WTC11 (cell line): ENCODE measurements around the gene ARHGAP15. TPM values are rescaled to one million over a fixed set of nuclear protein-coding genes. Genes with fewer than 3 reads are reported as not detected.

Experiments used
- ATAC-seq: fragments of 200-7000 bp; cut with Tn5 transposase; 2 replicates; pipeline ENCODE4 v1.10.0; 2021; ENCODE audit warnings: mild to moderate bottlenecking, moderate library complexity
- CTCF ChIA-PET: fragments of 300-600 bp; sonication (Branson Sonifier 250); formaldehyde crosslinking; loops from one replicate; lab custom pipeline; 2021; ENCODE audit warnings: antibody characterized with exemption; lab: Charles Lee
- POLR2A ChIA-PET: fragments of 350-600 bp; sonication (Branson Sonifier 250); formaldehyde crosslinking; loops from one replicate; lab custom pipeline; 2021; ENCODE audit warnings: antibody characterized with exemption; lab: Charles Lee
- DNase-seq: peaks from one replicate; pipeline ENCODE4 v3.0.0; 2021; ENCODE audit warnings: low spot score
- H3K27ac Mint-ChIP-seq: 2 replicates; pipeline ENCODE4 v1.8.0; 2021; ENCODE audit warnings: mixed read lengths
- H3K27me3 Mint-ChIP-seq: 2 replicates; pipeline ENCODE4 v1.8.0; 2021; ENCODE audit warnings: low read depth, mild to moderate bottlenecking, moderate library complexity, mixed read lengths
- H3K36me3 Mint-ChIP-seq: 2 replicates; pipeline ENCODE4 v1.8.0; 2021; ENCODE audit warnings: mixed read lengths
- H3K4me1 Mint-ChIP-seq: 2 replicates; pipeline ENCODE4 v1.8.0; 2022; ENCODE audit warnings: mixed read lengths
- H3K4me3 Mint-ChIP-seq: 2 replicates; pipeline ENCODE4 v1.8.0; 2021; ENCODE audit warnings: mild to moderate bottlenecking, moderate library complexity, mixed read lengths
- H3K9me3 Mint-ChIP-seq: 2 replicates; pipeline ENCODE4 v1.8.0; 2021; ENCODE audit warnings: mixed read lengths
- ATF1 ChIP-seq: sonication (generic); formaldehyde crosslinking; IDR thresholded peaks from 2 replicates; pipeline ENCODE4 v1.8.1; 2023; ENCODE audit warnings: mild to moderate bottlenecking, moderate library complexity, missing genetic modification reagents
- ATF3 ChIP-seq: sonication (generic); formaldehyde crosslinking; conservative IDR thresholded peaks from 2 replicates; pipeline ENCODE4 v1.8.1; 2022; ENCODE audit warnings: mild to moderate bottlenecking, missing genetic modification reagents
- ATF6 ChIP-seq: sonication (generic); formaldehyde crosslinking; IDR thresholded peaks from 2 replicates; pipeline ENCODE4 v1.8.1; 2023; ENCODE audit warnings: mild to moderate bottlenecking, missing genetic modification reagents
- CREB1 ChIP-seq: sonication (generic); formaldehyde crosslinking; IDR thresholded peaks from 2 replicates; pipeline ENCODE4 v1.8.0; 2023; ENCODE audit warnings: mild to moderate bottlenecking, missing genetic modification reagents
- E2F1 ChIP-seq: sonication (generic); formaldehyde crosslinking; IDR thresholded peaks from 2 replicates; pipeline ENCODE4 v1.8.0; 2022; ENCODE audit warnings: mild to moderate bottlenecking, missing genetic modification reagents
- E2F4 ChIP-seq: sonication (generic); formaldehyde crosslinking; IDR thresholded peaks from 2 replicates; pipeline ENCODE4 v1.8.1; 2022; ENCODE audit warnings: low read depth, mild to moderate bottlenecking, moderate library complexity, missing genetic modification reagents, borderline replicate concordance
- EMX1 ChIP-seq: fragments of 250-450 bp; sonication (Bioruptor Pico); IDR thresholded peaks from 2 replicates; pipeline ENCODE4 v1.8.0; 2021; ENCODE audit warnings: mild to moderate bottlenecking
- ETV6 ChIP-seq: sonication (generic); formaldehyde crosslinking; IDR thresholded peaks from 2 replicates; pipeline ENCODE4 v1.8.1; 2022; ENCODE audit warnings: mild to moderate bottlenecking, missing genetic modification reagents
- HMGA2 ChIP-seq: fragments of 250-450 bp; sonication (Bioruptor Pico); IDR thresholded peaks from 2 replicates; pipeline ENCODE4 v1.4.0; 2021; ENCODE audit warnings: mild to moderate bottlenecking, moderate library complexity
- HMGXB4 ChIP-seq: sonication (generic); formaldehyde crosslinking; IDR thresholded peaks from 2 replicates; pipeline ENCODE4 v1.8.1; 2023; ENCODE audit warnings: mild to moderate bottlenecking, moderate library complexity, missing genetic modification reagents
- JAZF1 ChIP-seq: fragments of 250-450 bp; sonication (Bioruptor Pico); IDR thresholded peaks from 2 replicates; pipeline ENCODE4 v1.9.0; 2021; ENCODE audit warnings: moderate library complexity, mild to moderate bottlenecking, inconsistent platforms
- MXD4 ChIP-seq: fragments of 250-450 bp; sonication (Bioruptor Pico); IDR thresholded peaks from 2 replicates; pipeline ENCODE4 v1.8.0; 2021; ENCODE audit warnings: mild to moderate bottlenecking, moderate library complexity, borderline replicate concordance
- NFE2L1 ChIP-seq: sonication (generic); formaldehyde crosslinking; IDR thresholded peaks from 2 replicates; pipeline ENCODE4 v1.8.1; 2023; ENCODE audit warnings: missing genetic modification reagents
- NFYB ChIP-seq: sonication (generic); formaldehyde crosslinking; conservative IDR thresholded peaks from 2 replicates; pipeline ENCODE4 v1.8.0; 2022; ENCODE audit warnings: low read depth, missing genetic modification reagents
- PRDM15 ChIP-seq: sonication (generic); formaldehyde crosslinking; IDR thresholded peaks from 2 replicates; pipeline ENCODE4 v1.8.0; 2022; ENCODE audit warnings: missing genetic modification reagents
- SP1 ChIP-seq: sonication (generic); formaldehyde crosslinking; conservative IDR thresholded peaks from 2 replicates; pipeline ENCODE4 v1.8.1; 2022; ENCODE audit warnings: missing genetic modification reagents
- ZBTB21 ChIP-seq: sonication (generic); formaldehyde crosslinking; IDR thresholded peaks from 2 replicates; pipeline ENCODE4 v1.8.1; 2023; ENCODE audit warnings: mild to moderate bottlenecking, missing genetic modification reagents, borderline replicate concordance
- ZBTB43 ChIP-seq: sonication (generic); formaldehyde crosslinking; IDR thresholded peaks from 2 replicates; pipeline ENCODE4 v1.8.1; 2023; ENCODE audit warnings: mild to moderate bottlenecking, missing genetic modification reagents
- ZNF263 ChIP-seq: sonication (generic); formaldehyde crosslinking; IDR thresholded peaks from 2 replicates; pipeline ENCODE4 v1.8.1; 2022; ENCODE audit warnings: low read depth, mild to moderate bottlenecking, moderate library complexity, missing genetic modification reagents
- total RNA-seq: library from RNA; stranded (reverse); gene quantifications from 3 replicates; pipeline ENCODE4 v1.2.3, GENCODE V29; 2021

Gene ARHGAP15
- total RNA-seq, 1 experiment from 2014 or later = 0.28 TPM

GRCh38 chr2:143803936-143804335, 674.7 kb downstream of the ARHGAP15 start:
- Mint-ChIP-seq H3K36me3 (peaks cover 3% of the 10 kb centered on the region; the same call in 1 of the 2 replicates), H3K27me3 (no peaks in the 10 kb centered on the region; the same call in 1 of the 2 replicates), H3K4me1 (peaks cover 28% of the 10 kb centered on the region), H3K4me3 (no peak overlapping the region), H3K27ac (no peak overlapping the region), H3K9me3 (0 out of 2 replicates have a peak, but pooled peaks cover 11% of the 10 kb centered on the region)
- no peak for ATAC-seq
- DNase-seq = no peak
- no peak for TF ChIP-seq NFE2L1 (CRISPR knock-in tag)
- TF ChIP-seq ZBTB21 (CRISPR knock-in tag) = no peak
- ChIA-PET CTCF (no interaction called here), POLR2A (no interaction called here)

- Mint-ChIP-seq H3K4me3 (no peak overlapping the region), H3K36me3 (peaks cover 3% of the 10 kb centered on the region; the same call in 1 of the 2 replicates), H3K4me1 (peaks cover 28% of the 10 kb centered on the region), H3K27ac (no peak overlapping the region), H3K27me3 (no peaks in the 10 kb centered on the region; the same call in 1 of the 2 replicates), H3K9me3 (0 out of 2 replicates have a peak, but pooled peaks cover 7% of the 10 kb centered on the region)
- ChIA-PET CTCF (no interaction called here), POLR2A (no interaction called here)
- TF ChIP-seq ZBTB43 (CRISPR knock-in tag) = no peak
- TF ChIP-seq JAZF1 (CRISPR knock-in tag) = no peak
- no peak for TF ChIP-seq NFYB (CRISPR knock-in tag)
- TF ChIP-seq PRDM15 = no peak
- TF ChIP-seq ATF6 (CRISPR knock-in tag) = no peak
- TF ChIP-seq HMGA2 (CRISPR knock-in tag) = no peak
- TF ChIP-seq MXD4 (CRISPR knock-in tag) = no peak
- TF ChIP-seq ETV6 (CRISPR knock-in tag) = no peak
- no peak for TF ChIP-seq ATF1 (CRISPR knock-in tag)
- TF ChIP-seq EMX1 (CRISPR knock-in tag) = no peak
- TF ChIP-seq HMGXB4 (CRISPR knock-in tag) = no peak
- no peak for TF ChIP-seq ZNF263
- no peak for TF ChIP-seq E2F1 (CRISPR knock-in tag)
- no peak for TF ChIP-seq SP1 (CRISPR knock-in tag)
- TF ChIP-seq E2F4 (CRISPR knock-in tag) = no peak
- TF ChIP-seq ATF3 = no peak
- TF ChIP-seq CREB1 (CRISPR knock-in tag) = no peak
- no peak for ATAC-seq
- no peak for DNase-seq
Measured at GRCh38 chr2:143805666-143806065, 676.4 kb downstream of the ARHGAP15 start.
